NT2/D1 (cell line): ENCODE data around the gene ZNF425.

Experiments
- SUZ12 ChIP-seq: IDR thresholded peaks from 2 replicates; pipeline ENCODE4 v1.6.1; 2011; ENCODE audit not compliant: insufficient read length, insufficient read depth; ENCODE audit errors: extremely low read depth
- YY1 ChIP-seq: IDR thresholded peaks from 2 replicates; pipeline ENCODE4 v1.6.1; 2011; ENCODE audit not compliant: insufficient read length, insufficient read depth
- ZNF274 ChIP-seq: IDR thresholded peaks from 2 replicates; pipeline ENCODE4 v1.6.1; 2011; ENCODE audit warnings: mild to moderate bottlenecking, low read depth, low read length

DNA sequence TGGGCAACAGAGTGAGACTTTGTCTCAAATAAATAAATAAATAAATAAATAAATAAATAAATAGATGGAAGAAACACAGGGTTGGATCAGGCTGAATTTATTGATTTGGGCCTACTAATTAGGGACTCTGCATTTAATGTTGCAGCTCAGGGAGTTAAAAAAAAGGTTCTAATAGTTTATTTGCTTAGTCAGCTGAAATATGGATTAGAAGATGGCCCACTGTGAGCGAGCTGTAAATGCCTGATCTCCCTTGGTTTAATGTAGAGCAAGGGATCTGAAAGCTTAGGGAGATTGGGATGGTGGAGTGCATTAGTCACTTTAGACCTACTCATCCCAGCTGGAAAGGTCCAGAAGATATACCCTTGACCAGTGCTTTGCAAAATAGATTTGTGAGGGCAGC is 72.7 kb downstream of the ZNF425 start:
- TF ChIP-seq YY1 (no peak), ZNF274 (no peak), SUZ12 (no peak)
